GM12892 (cell line): ENCODE results near the gene TMEM63A.

Experiments used
- POLR2A ChIP-seq: IDR thresholded peaks from 2 replicates; pipeline ENCODE4 v1.6.1; 2011; ENCODE audit warnings: low read depth, low read length, control low read depth
- TAF1 ChIP-seq: IDR thresholded peaks from 2 replicates; pipeline ENCODE4 v1.6.1; 2011; ENCODE audit warnings: low read depth, mild to moderate bottlenecking, control low read depth, low read length, borderline replicate concordance

GRCh38 chr1:225911191-225912130 lies 29.3 kb upstream of the TMEM63A start:
- TF ChIP-seq TAF1 (no peak), POLR2A (no peak)
